ENCODE results near the gene CNGB1.

DNA sequence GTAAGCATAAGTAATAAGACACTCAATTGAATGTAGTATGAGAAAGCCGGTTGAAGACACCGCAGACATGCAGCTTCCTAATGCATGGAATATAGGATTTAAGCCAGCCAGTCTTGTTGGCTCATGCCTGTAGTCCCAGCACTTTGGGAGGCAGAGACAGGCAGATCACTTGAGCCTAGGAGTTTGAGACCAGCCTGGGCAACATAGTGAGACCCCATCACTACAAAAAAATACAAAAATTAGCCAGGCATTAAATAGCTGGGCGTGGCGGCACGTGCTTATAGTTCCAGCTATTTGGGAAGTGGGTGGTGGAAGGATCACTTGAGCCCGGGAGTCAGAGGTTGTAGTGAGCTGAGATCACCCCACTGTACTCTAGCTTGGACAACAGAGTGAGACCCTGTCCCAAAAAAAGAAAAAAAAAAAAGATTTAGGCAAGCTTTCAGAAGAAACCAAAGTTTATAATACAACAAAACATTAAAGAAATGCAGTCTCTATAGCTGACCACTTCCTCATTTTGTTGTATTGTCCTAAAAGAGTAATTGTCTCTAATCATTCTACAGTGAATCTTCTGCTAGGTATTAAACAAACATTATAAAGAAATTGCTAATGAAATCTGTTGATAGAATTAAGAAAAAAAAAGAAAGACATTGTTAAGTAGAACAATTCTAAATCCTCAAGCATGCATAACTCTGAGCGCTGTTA, 100.0 kb downstream of the CNGB1 start:
- TF ChIP-seq, protein P1, sequence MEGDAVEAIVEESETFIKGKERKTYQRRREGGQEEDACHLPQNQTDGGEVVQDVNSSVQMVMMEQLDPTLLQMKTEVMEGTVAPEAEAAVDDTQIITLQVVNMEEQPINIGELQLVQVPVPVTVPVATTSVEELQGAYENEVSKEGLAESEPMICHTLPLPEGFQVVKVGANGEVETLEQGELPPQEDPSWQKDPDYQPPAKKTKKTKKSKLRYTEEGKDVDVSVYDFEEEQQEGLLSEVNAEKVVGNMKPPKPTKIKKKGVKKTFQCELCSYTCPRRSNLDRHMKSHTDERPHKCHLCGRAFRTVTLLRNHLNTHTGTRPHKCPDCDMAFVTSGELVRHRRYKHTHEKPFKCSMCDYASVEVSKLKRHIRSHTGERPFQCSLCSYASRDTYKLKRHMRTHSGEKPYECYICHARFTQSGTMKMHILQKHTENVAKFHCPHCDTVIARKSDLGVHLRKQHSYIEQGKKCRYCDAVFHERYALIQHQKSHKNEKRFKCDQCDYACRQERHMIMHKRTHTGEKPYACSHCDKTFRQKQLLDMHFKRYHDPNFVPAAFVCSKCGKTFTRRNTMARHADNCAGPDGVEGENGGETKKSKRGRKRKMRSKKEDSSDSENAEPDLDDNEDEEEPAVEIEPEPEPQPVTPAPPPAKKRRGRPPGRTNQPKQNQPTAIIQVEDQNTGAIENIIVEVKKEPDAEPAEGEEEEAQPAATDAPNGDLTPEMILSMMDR (IDR thresholded peaks at IDR 0.05), result no peak
- no peak for TF ChIP-seq POLR2A (IDR thresholded peaks at IDR 0.05)
